ENCODE data around the gene MIER1. TPM values are rescaled to one million over a fixed set of nuclear protein-coding genes. Genes with fewer than 3 reads are reported as not detected.

MIER1 gene
- total RNA-seq, 2 donors from 2014 or later: 22.2 to 45.6 TPM

DNA sequence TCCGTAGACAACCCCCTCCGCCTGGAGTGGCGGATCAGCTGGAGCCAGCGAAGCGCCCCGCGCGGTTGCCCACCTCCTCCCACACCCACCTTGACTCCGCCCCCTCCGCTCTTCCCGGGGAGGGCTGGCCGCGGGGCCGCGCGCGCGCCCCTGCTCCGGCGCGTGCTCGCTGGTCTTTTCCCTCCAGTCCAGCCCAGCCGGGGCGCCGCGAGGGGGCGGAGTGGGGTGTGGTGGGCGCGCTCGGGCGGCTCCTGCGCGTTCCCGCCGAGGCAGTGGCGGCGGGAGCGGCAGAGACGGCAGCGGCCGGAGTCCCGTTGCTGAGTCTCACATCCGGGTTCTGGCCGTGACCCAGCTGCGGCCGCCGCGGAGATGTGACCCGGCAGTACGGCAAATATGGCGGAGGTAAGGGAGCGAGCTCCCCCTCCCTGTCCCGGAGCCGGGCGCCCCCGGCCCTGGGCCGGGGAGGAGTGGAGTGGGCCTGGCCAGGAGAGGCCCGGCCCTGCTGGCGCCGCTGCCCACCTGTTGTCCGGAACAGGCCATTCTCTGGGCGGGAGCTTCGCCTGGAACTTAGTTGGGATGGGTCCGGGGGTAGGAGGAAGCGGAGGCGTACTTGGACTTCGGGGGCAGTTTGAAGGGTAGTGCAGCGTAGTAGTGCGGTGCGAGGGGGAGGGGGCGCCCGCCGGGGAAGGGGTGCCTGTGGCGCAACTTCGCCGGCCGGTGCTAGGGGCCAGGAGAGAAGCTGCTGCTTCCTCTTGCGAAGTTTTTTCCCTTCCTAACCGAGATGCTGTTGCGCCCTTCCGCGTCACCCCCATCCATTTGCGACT, 5.4 kb downstream of the MIER1 start:
- Histone ChIP-seq H3K4me3 (peak overlapping the region; percentile 74 to 89), H3K9me3 (no peaks in the 10 kb centered on the region), H3K27ac (peak overlapping the region; percentile 97), H3K4me1 (replicated peaks) (no peaks in the 10 kb centered on the region), H3K27me3 (replicated peaks; ENCODE audit: insufficient read depth) (no peaks in the 10 kb centered on the region), H3K36me3 (no peaks in the 10 kb centered on the region)
- TF ChIP-seq, protein P1, sequence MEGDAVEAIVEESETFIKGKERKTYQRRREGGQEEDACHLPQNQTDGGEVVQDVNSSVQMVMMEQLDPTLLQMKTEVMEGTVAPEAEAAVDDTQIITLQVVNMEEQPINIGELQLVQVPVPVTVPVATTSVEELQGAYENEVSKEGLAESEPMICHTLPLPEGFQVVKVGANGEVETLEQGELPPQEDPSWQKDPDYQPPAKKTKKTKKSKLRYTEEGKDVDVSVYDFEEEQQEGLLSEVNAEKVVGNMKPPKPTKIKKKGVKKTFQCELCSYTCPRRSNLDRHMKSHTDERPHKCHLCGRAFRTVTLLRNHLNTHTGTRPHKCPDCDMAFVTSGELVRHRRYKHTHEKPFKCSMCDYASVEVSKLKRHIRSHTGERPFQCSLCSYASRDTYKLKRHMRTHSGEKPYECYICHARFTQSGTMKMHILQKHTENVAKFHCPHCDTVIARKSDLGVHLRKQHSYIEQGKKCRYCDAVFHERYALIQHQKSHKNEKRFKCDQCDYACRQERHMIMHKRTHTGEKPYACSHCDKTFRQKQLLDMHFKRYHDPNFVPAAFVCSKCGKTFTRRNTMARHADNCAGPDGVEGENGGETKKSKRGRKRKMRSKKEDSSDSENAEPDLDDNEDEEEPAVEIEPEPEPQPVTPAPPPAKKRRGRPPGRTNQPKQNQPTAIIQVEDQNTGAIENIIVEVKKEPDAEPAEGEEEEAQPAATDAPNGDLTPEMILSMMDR (IDR thresholded peaks at IDR 0.05): peak; percentile 33 to 73 (median 59)
- TF ChIP-seq POLR2A (IDR thresholded peaks at IDR 0.05) (peak; percentile 87), POLR2AphosphoS5 (IDR thresholded peaks at IDR 0.05) (peak; percentile 30)
- intact Hi-C loops (cut with DNase I): loop anchor here (5.0 to 10.0 kb wide), 2 partner anchors 55 to 122 kb away; partner anchors contain the start of gene SLC35D1
- under 1% methylated on average over 61 of the region's 83 CpGs for WGBS
- DNase-seq (ENCODE audit: low spot score): peak; percentile 91

DNA sequence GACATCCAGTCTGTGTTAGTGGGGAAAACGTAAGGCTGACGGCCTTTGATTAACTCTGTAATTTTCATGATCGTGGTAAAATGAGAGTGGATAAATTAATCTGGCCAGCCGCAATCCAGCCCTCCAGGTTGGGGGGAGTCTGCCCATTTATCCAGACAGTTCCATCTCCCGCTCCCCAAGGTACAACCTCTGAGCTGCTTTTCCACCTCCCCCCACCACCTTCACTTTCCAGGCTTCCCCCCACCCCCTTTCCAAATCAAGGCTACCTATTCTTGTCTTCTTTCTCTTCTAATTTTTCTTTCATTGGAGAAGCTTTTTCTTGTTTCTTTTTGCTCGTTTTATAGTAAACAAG, 6.0 kb downstream of the MIER1 start:
- DNase-seq (ENCODE audit: low spot score): no peak
- H3K36me3 ChIP-seq: no peaks in the 10 kb centered on the region
- H3K27ac ChIP-seq: peak overlapping the region; percentile 97
- no peaks in the 10 kb centered on the region for H3K4me1 ChIP-seq (replicated peaks)
- intact Hi-C loops (cut with DNase I): loop anchor here (5.0 kb wide), 1 partner anchor 122 kb away; the partner anchor contains the start of gene SLC35D1
- no peaks in the 10 kb centered on the region for H3K9me3 ChIP-seq
- H3K27me3 ChIP-seq (replicated peaks; ENCODE audit: insufficient read depth): no peaks in the 10 kb centered on the region
- TF ChIP-seq POLR2AphosphoS5 (IDR thresholded peaks at IDR 0.05): no peak
- no peak for TF ChIP-seq POLR2A (IDR thresholded peaks at IDR 0.05)
- TF ChIP-seq, protein P1 (IDR thresholded peaks at IDR 0.05): no peak
- WGBS: 1% methylated on average over 6 of the region's 6 CpGs
- H3K4me3 ChIP-seq: peak overlapping the region; percentile 74 to 89

DNA sequence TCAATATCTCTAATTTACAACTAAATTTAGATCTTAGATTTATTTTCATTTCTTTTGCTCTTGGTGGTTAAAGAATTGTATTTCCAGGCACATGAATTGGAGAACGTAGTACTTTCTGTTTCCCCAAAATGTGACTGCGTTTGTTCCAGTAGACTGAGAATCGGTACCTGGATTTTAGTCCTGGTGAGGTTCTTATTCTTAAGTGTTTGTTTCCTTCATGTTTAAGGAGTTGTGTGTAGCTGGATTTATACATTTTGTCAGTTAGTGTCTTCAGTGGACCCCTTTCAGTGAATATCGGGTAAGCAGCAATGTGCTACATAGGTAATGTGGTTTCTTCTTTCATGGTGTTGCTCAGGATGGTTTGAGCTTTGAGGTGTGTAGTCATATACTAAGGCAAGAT, 6.8 kb downstream of the MIER1 start:
- TF ChIP-seq, protein P1 (IDR thresholded peaks at IDR 0.05): no peak
- no peak for TF ChIP-seq POLR2AphosphoS5 (IDR thresholded peaks at IDR 0.05)
- TF ChIP-seq POLR2A (IDR thresholded peaks at IDR 0.05): no peak
- H3K4me3 ChIP-seq: peak overlapping the region; percentile 74 to 89
- no peaks in the 10 kb centered on the region for H3K4me1 ChIP-seq (replicated peaks)
- no peaks in the 10 kb centered on the region for H3K9me3 ChIP-seq
- intact Hi-C loops (cut with DNase I): loop anchor here (5.0 kb wide), 1 partner anchor 121 kb away; the partner anchor contains the start of gene SLC35D1
- 36% methylated on average over 4 of the region's 4 CpGs for WGBS
- peak overlapping the region; percentile 97 for H3K27ac ChIP-seq
- no peaks in the 10 kb centered on the region for H3K36me3 ChIP-seq
- DNase-seq (ENCODE audit: low spot score): no peak
- no peaks in the 10 kb centered on the region for H3K27me3 ChIP-seq (replicated peaks; ENCODE audit: insufficient read depth)

DNA sequence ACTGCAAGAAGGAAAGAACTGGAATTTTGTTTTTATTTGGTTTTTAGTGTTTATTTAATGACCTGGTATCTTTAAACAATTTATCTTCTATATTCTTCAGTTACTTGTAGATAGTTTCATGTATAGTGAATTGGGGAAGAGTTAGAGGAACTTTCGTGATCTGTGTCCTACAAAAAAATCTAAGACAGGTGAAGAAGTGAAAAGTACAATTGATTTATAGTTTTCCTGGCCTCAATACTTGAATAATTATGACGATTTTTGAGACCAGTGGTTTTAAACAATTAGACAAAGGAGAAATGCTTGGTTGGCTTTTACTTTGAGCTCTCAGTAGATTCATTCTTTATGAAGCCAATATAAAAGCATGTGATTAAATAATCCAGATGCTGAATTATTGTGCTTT, 7.5 kb downstream of the MIER1 start:
- Histone ChIP-seq H3K9me3 (no peaks in the 10 kb centered on the region), H3K4me3 (no peak overlapping the region), H3K27me3 (replicated peaks; ENCODE audit: insufficient read depth) (no peaks in the 10 kb centered on the region), H3K27ac (no peak overlapping the region), H3K4me1 (replicated peaks) (no peaks in the 10 kb centered on the region), H3K36me3 (no peaks in the 10 kb centered on the region)
- WGBS: 54% methylated on average over 2 of the region's 2 CpGs
- TF ChIP-seq POLR2A (IDR thresholded peaks at IDR 0.05) (no peak), POLR2AphosphoS5 (IDR thresholded peaks at IDR 0.05) (no peak)
- TF ChIP-seq, protein P1 (IDR thresholded peaks at IDR 0.05): no peak
- intact Hi-C loops (cut with DNase I): loop anchor here (5.0 kb wide), 1 partner anchor 120 kb away; the partner anchor contains the start of gene SLC35D1
- no peak for DNase-seq (ENCODE audit: low spot score)

Data from prostate gland (tissue), 2 donors.